ENCODE data around the gene IRX2.

IRX2 gene

DNA sequence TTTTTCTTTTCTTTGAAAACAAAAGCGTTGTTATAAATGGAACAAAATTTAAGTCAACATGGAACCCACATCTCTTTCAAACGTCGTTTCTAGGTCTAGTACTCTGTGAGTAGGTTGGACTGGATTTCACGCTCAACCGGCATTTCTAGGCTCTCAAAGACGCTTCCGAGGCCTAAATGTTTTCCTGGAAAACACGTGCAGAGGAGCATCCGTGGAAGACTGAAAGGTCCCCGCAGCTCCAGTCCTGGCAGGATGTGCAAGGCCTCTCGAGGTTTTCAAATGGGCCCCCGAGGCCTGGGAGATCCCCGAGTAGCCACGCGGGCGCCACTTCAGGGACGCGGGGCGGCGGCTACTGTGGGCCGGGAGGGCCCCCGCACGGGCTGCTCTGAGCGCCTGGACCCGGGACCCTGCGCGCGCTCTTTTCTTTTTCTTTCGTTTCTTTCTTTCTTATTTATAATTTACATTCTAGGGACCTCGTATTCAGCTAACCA is 4.2 kb upstream of the IRX2 start:
- DNase-seq, result no peak

DNA sequence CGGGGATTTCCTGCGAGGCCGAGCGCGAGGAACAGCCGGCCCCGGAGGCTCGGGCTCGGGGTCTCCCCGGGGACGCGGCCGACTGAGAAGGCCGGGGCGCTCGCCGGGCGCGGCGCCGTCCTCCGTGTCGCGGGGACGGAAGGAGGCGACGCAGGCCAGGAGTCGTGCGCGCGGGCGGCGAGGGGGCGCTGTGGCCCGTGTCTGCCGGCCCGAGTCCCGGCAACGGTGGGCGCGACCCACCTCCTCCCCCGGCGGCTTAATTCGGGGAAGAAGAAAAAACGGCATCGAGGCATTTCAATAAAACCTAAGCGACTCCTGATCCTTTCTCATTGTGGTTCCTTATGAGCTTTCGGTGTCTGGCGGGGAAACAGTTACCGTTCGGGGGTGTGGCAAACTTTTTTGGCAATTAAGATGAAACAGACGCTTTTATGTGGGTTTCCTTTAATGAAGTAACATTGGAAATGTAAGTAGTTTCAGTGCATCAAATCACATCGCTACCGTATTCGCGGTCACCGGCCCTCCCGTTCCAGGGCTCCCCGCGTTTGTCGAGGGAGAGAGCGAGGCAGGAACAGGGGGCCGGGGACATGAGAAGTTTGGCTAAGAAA is 3.7 kb upstream of the IRX2 start:
- DNase-seq, result no peak

GRCh38 chr5:2754581-2755075 is 3.2 kb upstream of the IRX2 start:
- DNase-seq, result no peak

- DNase-seq, result no peak
These were observed 2.3 kb upstream of the IRX2 start for GRCh38 chr5:2753452-2754420.

DNA sequence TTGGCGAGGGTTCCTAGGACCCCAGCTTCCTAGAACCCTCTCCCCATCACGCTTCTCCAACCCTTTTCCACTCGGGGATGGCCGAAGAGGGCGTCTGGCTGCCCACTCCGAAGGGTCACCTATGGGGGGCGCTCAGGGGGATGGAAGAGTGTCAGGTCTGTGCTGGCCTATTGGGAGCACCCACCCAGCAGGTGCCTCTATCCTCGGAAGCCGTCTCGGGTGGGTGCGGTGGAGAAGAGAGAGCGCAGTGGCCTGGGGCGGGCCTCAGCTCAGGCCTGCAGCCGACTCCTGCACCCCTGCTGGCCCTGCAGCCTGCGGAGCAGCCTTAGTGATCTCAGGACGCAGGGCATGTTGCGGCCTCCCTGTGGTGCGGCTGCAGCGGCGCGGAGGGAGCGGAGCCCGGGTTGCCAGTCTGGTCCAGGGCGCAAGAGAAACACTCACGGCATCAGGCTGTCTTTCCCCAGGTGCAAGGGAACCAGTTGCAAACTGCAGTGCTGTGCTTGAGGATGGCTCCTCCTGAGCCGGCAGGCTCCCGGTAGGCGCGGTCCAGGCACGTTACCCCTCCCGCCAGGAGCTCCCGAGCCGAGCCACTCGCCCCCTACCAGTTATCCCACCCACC is 1.5 kb upstream of the IRX2 start:
- DNase-seq, result no peak

DNA sequence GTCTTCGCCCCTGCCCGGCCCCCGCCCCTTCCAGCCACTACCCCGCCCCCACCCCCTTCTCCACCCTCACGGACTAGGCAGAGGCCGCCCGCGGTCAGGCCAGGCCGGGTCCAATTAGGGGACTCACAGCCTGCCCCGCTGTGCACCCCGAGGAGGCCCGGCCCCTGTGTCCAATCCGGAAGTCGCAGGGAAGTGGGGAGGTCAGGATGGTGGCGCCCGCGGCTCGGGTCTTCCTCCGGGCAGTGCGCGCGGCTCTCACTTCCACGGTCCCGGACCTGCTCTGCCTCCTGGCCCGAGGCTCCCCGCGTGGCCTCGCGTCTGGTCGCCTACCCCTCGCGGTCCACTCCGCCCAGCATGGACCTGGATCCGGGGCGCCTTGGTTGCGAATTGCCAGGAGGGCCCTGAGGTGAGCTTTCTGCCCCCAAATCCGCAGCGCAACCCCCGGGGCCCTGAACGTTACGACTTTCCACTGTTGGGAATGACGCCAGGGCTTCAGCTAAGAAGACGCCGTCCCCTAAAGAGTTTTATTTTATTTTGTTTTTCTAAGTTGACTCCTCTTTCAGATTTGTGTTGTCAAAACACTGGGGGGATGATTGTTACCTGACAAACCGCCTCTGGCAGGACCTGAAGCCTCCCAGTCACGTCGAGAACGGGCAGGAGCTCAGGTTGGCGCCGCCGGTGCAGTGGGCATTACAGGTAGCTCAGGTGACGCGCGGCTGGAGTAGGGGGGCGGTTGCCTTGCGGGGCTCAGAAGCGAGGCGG is 763 bp upstream of the IRX2 start:
- DNase-seq, result no peak

- DNase-seq, result no peak
These were observed 566 bp downstream of the IRX2 start for GRCh38 chr5:2750758-2751464.

DNA sequence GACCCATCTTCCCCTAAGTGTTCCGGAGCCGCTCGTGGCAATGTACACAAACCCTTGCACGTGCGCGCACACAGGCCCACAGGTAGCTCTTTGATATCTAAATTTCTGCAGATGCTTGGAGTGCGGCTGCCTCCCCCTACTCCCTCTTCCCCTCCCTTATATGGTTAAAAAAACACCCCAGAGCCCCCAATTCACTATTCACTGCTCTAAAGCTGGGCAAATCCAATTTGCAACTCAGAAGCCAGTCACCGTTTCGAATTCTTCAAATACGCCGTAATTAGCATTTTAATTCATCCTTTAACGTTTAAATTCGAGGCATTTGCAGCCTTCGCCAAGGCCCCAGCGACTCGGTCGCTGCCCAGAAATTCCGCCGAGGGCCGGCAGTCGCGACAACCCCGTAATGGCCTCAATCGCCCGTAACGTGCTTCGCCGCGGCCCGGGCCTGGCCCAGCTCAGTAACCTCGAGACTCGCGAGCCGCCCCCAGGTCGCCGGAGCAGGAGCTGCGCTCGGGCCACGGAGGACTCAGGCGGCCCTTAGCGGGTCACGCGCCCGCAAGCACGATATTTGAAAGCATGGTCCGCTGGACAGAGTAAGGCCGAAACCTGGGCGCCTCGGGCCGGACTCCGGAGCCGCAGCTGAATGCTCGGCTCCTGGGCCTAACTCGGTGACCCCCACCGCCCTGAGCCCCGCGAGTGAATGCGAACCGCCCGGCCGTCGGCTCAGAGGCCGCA is 1.3 kb downstream of the IRX2 start:
- no peak for DNase-seq

- no peak for DNase-seq
These were observed 1.9 kb downstream of the IRX2 start for GRCh38 chr5:2749514-2750025.

DNA sequence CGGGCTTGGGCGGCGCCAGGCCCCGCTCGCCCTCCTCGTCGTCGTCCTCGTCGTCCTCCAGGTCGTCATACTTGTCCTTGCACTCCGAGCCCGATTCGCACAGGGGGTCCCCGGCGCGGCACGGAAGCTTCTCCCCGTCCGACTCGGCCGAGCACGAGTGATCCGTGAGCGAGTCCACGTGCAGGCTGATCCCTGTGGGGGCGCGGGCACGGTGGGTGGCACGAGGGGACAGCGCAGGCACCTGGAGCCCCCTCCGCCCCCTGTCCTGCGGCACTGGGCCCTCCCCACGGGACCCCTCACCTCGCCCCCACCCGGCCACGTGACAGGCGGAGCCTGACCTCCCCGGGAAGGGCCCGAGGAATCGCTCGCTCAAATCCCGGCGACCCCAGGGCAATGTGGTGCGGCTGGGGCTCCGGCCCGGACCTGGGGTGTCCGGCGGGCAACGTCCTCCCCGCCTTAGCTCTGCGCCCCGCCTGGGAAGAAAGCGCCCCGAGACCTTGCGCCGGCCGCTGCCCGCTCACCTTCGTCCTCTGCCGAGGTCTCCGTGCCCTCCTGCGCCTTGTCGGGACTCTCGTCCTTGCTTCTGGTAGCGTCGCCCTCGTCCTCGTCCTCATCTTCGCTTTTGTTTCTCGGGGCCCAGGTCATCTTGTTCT is 2.5 kb downstream of the IRX2 start:
- no peak for DNase-seq

DNA sequence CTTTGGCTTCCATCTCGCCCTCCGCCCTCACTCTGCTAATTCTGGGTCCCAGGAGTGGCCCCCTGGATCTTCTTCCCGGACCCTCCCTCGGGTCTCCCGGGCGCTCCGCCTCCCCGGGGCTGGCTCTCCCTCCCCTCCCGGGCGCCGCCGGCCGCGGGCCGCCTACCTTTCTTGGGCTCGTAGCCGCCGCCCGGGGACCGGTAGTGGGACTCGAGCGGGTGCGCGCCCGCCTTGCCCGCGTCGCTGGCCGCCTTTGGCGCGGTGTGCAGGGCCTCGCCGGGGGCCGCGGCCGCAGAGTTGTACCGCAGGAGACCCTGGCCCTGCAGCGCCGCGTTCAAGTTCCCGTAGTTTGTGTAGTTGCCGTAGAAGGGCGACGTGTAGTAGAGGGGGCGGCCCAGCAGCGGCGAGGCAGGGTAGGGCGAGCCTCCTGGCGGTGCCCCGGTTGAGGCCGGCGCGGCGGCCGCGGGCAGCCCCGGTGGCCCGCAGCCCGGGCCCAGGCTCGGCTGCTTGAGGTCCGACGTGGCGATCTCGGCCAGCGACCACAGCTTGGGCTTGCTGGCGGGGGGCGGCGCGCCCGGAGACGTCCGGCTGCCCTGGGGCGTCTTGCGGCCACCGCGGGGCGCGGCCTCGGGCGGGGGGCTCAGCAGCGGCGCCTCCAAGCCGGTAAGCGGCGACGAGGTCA is 3.2 kb downstream of the IRX2 start:
- no peak for DNase-seq

DNA sequence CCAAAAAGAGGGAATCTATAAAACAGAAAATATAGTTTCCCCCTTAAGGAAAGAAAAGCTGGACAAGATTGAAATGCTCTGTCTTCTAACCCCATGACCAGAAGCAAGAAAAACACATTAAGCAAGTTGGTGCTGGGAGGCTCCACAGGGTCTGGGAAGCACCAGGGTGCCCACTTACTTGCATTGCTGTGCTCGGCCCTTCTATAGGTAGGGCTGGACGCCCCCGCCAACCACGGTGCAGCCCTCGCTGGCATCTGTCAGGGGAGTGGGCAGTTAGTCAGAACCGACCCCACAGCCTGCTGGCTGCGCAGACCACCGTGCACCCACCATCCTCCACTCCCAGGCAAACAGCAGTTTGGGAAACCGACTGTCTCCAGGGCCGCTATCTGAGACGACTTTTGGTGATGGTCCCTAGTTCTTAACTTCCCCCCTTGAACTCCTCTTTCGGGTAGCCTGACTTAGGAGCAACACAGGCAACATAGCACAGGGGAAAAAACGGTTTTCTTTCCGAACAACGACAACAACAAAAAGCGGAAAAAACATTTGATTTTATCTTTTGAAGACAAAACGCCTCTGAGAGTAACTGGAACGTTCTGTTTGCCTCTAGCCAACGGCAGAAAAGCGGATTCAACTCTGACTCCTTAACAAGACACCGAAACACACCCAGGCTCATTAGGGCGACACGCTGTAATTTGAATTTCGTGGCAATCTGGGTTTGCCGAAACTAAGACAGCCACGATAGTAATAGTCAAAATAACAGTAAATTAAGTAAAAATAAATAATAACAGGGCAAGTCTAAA is 3.9 kb downstream of the IRX2 start:
- DNase-seq, result no peak

- no peak for DNase-seq
These were observed 4.9 kb downstream of the IRX2 start for GRCh38 chr5:2746561-2747032.

- DNase-seq, result no peak
These were observed 7.0 kb downstream of the IRX2 start for GRCh38 chr5:2744485-2744884.

- DNase-seq, result no peak
These were observed 8.4 kb downstream of the IRX2 start for GRCh38 chr5:2742921-2743679.

- DNase-seq, result no peak
These were observed 9.5 kb downstream of the IRX2 start for GRCh38 chr5:2741956-2742355.

- no peak for DNase-seq
These were observed 10.5 kb downstream of the IRX2 start for GRCh38 chr5:2740876-2741555.

Data from CD4-positive, alpha-beta T cell treated with Interleukin-12 subunit alpha and Interleukin-12 subunit beta, for 1 hour (primary cell).